GM19328 (cell line): ENCODE measurements around the gene TSC22D2.
"Not testable (repeated sequence)": the region's sequence is repeated elsewhere in the genome, so short reads cannot be mapped to it uniquely, and the experiment has no call there.

Experiments used
- ATAC-seq: cut with Tn5 transposase; IDR thresholded peaks from one replicate; pipeline ENCODE4 v1.9.1; 2021; ENCODE audit warnings: mild to moderate bottlenecking, moderate library complexity; ENCODE audit not compliant: unreplicated experiment

TSC22D2 gene

GRCh38 chr3:150446470-150446977 lies 38.4 kb downstream of the TSC22D2 start:
- no peak for ATAC-seq

GRCh38 chr3:150447084-150447483 lies 39.0 kb downstream of the TSC22D2 start:
- no peak for ATAC-seq

- ATAC-seq, result no peak
These were observed 39.8 kb downstream of the TSC22D2 start for GRCh38 chr3:150447631-150448465.

GRCh38 chr3:150449169-150449721 lies 41.1 kb downstream of the TSC22D2 start:
- no peak for ATAC-seq

- no peak for ATAC-seq
These were observed 42.8 kb downstream of the TSC22D2 start for GRCh38 chr3:150450916-150451315.

- ATAC-seq, result no peak
These were observed 43.4 kb downstream of the TSC22D2 start for GRCh38 chr3:150451329-150452048.

- no peak for ATAC-seq
These were observed 45.3 kb downstream of the TSC22D2 start for GRCh38 chr3:150453353-150453752.

- no peak for ATAC-seq
These were observed 46.0 kb downstream of the TSC22D2 start for GRCh38 chr3:150454085-150454484.

GRCh38 chr3:150454622-150455021 lies 46.5 kb downstream of the TSC22D2 start:
- ATAC-seq, result no peak

GRCh38 chr3:150455341-150455740 lies 47.2 kb downstream of the TSC22D2 start:
- ATAC-seq, result no peak

GRCh38 chr3:150458001-150458400 lies 49.9 kb downstream of the TSC22D2 start:
- no peak for ATAC-seq

GRCh38 chr3:150460484-150460883 lies 52.4 kb downstream of the TSC22D2 start:
- no peak for ATAC-seq

- ATAC-seq, result no peak
These were observed 53.3 kb downstream of the TSC22D2 start for GRCh38 chr3:150461399-150461798.

GRCh38 chr3:150462108-150462507 lies 54.0 kb downstream of the TSC22D2 start:
- no peak for ATAC-seq

GRCh38 chr3:150464684-150465083 lies 56.6 kb downstream of the TSC22D2 start:
- ATAC-seq, result no peak

GRCh38 chr3:150467381-150467780 lies 59.3 kb downstream of the TSC22D2 start:
- ATAC-seq, result no peak

GRCh38 chr3:150469031-150469930 lies 61.2 kb downstream of the TSC22D2 start:
- ATAC-seq, result no peak

- ATAC-seq, result no peak
These were observed 62.0 kb downstream of the TSC22D2 start for GRCh38 chr3:150469931-150470740.

- no peak for ATAC-seq
These were observed 64.3 kb downstream of the TSC22D2 start for GRCh38 chr3:150472421-150472820.

- not testable (repeated sequence) for ATAC-seq
These were observed 65.1 kb downstream of the TSC22D2 start for GRCh38 chr3:150473161-150473560.
